GM18517 (cell line): Measurements from ENCODE around the gene CCDC126.
"Not testable (repeated sequence)": the region's sequence is repeated elsewhere in the genome, so short reads cannot be mapped to it uniquely, and the experiment has no call there.

Experiments
- ATAC-seq: cut with Tn5 transposase; IDR thresholded peaks from one replicate; pipeline ENCODE4 v1.9.1; 2021; ENCODE audit warnings: mild to moderate bottlenecking, moderate library complexity; ENCODE audit not compliant: unreplicated experiment

CCDC126 gene

GRCh38 chr7:23622506-23622925, 25.3 kb downstream of the CCDC126 start:
- ATAC-seq: no peak

DNA sequence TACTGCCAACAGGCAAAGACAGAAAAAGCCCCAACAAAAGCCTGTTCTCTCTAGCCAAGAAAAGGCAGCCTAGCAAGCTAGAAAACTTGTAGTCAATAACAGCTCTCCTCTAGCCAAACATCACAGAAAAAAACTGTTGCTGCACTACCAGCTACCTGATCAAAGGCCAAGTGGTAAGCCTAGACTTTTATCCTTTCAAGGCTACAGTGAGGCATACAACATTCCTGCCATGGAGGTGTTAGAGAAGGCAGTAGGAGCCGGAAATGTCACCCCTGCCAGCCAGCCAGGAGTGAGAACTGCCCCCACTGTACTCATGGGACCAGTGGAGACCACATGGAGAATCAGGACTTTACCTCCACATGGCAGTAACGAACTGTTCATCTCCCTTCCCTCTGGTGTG, 31.2 kb downstream of the CCDC126 start:
- no peak for ATAC-seq

DNA sequence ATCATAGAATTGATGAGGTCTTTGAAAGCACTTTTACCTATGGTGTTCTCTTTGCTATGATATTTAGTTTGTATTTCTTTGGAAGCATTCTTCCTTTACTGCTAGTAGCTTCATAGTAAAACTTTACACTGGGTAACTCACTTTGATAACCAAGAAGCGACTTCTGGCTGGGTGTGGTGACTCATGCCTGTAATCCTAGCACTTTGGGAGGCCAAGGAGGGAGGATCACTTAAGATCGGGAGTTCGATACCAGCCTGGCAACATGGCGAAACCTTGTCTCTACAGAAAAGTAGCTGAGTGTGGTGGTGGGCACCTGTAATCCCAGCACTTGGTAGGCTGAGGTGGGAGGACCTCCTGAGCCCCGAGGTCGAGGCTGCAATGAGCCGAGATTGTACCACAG, 36.2 kb downstream of the CCDC126 start:
- no peak for ATAC-seq

GRCh38 chr7:23645822-23646221, 48.6 kb downstream of the CCDC126 start:
- ATAC-seq: no peak

DNA sequence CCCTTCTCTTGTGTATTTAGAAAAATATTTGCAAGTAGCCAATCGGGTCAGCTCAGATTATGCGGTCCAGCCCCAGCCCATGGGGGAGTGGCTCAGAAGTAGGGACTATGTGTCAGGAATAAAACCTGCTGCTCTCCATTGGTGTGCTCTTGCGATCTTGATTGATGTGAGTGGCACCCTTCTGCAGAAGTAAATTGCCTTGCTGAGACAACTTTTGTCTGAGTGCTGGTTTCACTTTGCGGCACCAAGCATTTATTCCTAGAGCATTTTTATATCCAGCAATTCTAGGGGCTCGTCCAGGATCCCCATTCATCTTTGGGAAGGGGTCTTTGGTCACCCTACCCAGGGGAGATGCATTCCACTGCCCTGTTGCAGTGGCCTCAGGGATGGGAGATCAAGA, 56.8 kb downstream of the CCDC126 start:
- ATAC-seq: no peak

GRCh38 chr7:23654508-23654907, 57.3 kb downstream of the CCDC126 start:
- ATAC-seq: no peak

GRCh38 chr7:23655433-23655832, 58.3 kb downstream of the CCDC126 start:
- ATAC-seq: no peak

DNA sequence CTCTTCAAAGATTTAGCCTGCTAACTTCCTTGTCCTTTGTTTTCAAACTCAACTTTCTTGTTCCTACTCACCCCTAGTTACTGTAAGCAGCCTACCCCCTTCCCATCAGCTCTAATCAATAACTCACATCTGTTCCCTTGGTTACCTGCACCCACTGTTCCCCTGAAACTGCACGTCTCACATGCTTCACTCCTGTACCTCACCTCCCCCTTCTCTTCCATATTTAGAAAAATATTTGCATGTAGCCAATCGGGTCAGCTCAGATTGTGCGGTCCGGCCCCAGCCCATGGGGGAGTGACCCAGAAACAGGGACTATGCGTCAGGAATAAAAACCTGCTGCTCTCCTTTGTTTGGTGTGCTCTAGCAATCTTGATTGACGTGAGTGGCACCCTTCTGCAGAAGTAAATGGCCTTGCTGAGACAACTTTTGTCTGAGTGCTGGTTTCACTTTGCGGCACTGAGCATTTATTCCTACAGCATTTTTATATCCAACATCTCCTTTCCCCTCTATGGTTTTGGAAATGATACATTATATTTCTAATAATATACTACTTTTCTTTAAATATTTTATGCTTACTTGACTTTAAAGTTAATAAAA, 61.7 kb downstream of the CCDC126 start:
- ATAC-seq: no peak

DNA sequence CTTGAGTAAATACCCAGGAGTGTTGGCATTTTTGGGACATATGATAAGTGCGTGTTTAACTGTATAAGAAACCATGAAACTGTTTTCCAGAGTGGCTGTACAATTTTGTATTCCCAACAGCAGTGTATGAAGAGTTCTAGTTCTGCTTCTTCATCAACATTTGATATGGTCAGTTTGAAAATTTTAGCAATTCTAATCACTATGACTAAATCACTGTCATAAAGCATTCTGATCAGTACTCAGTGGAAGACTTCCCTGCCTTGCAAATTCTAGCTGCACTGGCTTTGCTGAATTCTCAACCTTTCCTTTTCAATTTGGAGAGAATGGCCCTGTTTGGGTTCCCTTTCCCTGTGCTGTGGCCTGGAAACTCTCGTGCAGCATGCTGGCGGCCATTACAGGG, 64.2 kb downstream of the CCDC126 start:
- ATAC-seq: no peak

DNA sequence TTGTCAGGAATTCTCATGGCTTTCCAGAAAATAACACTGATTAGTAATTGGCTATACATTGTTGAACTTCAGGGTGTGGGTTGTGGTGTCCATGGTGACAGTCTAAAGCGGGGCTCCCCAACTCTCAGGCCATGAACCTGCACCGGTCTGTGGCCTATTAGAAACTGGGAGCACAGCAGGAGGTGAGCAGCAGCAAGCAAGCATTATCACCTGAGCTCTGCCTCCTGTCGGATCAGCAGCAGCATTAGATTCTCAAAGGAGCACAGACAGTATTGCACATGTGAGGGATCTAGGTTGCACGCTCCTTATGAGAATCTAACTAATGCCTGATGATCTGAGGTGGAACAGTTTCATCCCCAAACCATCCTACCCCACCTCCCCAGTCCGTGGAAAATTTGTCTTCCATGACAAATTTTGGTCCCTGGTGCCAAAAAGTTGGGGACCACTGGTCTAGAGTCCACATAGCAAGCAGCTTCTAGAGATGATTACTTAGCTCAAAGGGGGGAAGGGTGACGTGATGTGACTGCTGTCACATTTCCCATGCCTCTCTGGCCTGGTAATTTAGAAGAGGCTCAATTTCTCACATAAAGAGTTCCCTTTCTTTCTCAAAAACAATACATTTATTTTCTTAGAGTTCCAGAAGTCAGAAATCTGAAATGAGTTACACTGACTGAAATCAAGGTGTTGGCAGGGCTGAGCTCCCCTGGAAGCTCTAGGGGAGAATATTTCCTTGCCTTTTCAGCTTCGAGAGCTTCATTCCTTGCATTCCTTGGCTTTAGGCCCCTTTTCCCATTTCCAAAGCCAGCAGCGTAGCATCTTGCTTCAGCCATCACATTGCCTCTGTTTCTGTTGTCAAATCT, 65.2 kb downstream of the CCDC126 start:
- ATAC-seq: no peak

DNA sequence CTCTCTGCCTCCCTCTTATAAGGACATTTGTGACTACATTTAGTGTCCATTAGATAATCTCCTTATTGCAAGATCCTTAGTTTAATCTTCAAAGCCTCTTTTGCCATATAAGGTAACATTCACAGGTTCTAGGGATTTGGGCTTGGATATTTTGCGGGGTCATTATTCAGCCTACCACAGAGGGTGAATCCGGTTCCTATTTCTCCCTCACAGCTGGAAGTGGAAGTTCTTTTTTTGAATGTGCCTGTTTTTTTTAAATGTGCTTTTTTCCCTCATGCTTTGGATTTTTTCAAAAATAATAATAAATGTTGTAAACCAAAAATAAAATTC, 65.8 kb downstream of the CCDC126 start:
- ATAC-seq: no peak

- no peak for ATAC-seq
These were observed 66.9 kb downstream of the CCDC126 start for GRCh38 chr7:23664122-23664521.

DNA sequence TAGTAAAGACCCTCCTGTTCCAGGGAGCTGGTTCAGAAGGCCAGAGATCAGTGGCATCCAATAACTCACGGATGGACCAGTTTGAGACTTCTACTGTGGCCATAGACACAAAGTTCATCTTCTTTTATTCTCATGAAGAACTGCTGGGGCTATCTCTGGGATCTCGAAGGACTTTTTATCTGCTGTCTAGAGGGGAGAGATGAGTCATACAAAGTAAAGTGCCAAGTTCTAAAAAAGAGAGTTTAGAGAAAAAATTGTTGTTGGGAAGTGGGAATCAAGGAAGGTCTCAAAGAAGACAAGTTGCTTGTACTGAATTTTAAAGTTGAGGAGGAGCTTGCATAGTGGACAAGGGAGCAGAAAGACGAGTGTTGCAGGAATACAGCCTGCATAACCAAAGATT, 74.9 kb downstream of the CCDC126 start:
- ATAC-seq: no peak

DNA sequence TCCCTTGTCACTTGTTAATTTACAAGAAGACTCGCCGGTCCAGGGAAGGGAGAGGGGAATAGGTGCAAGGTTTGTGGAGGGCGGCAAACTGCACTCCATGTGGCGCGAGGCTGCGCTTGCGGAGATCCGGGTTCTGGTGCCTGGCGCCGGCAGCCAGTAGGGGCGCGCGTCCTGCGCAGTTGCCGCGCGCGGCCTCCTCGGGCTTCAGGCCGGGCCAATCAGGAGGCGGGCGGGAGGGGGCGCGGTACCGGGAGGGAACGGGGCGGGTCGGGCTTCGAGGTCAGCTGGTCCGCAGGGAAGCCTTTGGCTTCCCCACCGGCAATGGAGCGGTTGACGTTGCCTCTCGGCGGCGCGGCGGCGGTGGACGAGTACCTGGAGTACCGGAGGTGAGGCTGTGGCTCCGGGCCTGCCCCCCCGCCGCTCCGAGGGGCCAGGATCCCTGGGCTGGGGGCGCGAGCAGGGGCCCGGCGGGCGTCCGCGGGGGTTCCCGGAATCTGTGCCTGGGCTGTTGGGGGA, 82.8 kb downstream of the CCDC126 start, which contains the start of gene FAM221A:
FAM221A (plus strand) TSS at position 302 of the 516 bp plus-strand sequence; CDS start at position 322, 20 bp downstream.
- ATAC-seq: peak; percentile 77

DNA sequence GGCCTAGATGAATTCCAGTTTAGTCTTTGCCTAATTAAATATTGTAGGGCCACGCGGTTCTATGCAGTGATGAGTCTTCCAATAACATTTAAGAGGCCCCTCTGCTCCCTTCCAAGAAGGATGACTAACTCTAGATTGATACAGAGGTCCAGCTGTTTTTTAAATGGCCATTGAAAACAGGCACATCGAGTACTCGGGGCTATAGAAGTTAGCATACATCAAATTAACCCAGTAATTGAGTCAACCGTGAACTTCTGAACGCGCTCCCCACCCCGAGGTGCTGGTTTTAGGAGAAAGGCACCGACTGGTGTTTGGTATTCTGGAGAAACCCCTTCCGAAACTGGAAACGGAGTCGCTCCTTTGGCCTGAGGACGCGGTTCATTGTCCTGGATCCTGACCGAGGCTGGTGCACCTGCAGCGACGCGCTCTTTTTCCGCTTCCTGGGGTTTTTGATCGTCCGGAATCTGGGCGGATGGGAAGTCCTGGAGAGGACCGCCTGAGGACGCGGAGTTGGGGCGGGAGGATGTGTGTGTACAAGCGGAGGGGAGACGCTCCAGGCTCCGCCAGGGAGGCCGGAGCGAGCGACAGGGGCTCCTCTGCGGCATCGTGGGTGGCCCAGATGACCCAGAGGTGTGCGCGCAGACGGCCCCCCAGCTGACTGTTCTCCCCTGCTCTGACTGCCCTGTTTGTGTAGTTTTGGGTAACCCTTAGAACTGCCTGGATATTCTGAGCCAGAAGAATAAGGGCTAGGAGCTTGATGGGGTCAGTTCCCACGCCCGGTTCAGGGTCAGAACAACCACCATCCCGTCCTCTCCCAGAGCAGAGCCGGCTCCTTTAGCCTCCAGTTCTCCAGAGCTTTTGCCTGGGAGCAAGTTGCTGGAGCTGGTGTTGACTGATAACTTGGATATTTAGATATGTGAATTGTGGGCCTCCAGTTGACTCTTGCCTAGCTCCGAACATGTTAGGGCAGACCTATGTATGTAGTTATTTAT, 83.5 kb downstream of the CCDC126 start:
- ATAC-seq: peak; percentile 42

GRCh38 chr7:23684041-23684440, 86.9 kb downstream of the CCDC126 start:
- ATAC-seq: not testable (repeated sequence)

DNA sequence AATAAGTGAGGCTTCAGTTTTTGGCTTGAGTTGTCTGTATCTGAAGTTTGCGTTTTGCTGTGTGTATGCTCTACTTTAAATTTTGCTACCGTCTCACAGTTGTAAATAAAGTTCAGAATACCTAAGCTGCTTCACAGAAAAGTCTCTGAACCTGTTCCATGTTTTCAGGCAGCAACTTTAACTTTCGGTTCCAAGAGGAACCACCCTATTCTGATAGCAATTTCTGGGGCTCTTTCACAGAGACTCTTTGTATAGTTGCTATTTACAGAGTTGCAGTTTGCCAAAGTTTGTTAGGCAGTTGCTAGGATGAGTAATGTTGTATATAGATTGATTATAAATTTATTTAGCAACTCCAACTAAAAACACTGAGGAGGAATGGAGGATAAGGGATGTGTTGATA, 88.5 kb downstream of the CCDC126 start:
- no peak for ATAC-seq

GRCh38 chr7:23687011-23687410, 89.8 kb downstream of the CCDC126 start:
- no peak for ATAC-seq

DNA sequence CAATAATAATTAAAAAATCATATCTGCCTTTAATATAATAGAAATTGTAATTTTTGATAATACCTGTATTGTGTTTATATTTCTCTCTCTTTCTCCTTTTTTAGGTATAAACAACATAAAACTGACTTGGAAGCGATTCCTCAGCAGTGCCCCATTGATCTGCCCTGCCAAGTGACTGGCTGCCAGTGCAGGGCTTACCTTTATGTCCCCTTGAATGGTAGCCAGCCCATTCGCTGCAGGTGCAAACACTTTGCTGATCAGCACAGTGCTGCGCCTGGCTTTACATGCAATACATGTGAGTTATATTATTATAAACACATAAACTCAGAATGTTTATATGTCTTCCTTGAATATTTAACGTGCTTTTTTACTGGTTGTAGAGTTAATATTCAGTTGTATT, 92.0 kb downstream of the CCDC126 start:
- no peak for ATAC-seq

DNA sequence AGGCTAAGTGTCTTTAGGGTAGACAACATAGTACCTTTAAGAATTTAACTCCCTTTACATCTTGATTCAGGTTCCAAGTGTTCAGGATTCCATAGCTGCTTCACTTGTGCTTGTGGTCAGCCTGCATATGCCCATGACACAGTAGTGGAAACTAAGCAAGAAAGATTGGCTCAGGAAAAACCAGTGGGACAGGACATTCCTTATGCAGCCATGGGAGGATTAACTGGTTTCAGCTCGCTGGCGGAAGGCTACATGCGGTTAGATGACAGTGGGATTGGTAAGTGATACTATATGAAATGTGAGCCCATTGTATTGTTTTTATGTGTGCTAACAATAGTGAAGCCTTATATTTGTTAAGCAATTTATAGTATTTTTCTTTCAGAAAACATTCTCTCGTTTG, 94.1 kb downstream of the CCDC126 start:
- ATAC-seq: no peak

DNA sequence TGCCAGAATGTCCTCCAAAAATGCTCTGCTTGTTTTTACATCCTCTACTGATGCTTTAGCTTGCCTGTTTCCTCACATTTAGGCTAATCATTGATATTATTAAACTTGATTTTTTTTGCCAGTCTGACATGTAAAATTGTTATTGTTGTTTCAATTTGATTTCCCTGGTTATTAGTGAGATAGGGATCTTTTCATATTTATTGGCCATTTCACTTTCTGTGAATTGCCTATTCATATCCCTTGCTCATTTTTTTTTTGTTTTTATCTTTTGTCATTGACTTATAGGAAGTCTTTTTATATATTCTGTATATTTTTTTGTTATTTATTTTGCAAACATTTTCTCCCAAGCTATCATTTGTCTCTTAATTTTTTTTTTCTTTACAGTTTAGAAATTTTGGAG, 96.0 kb downstream of the CCDC126 start:
- no peak for ATAC-seq
